ENCODE measurements around the gene HOXD12. TPM values are rescaled to one million over a fixed set of nuclear protein-coding genes. Genes with fewer than 3 reads are reported as not detected.

The HOXD12 gene
- total RNA-seq, 4 donors from 2014 or later = not detected

DNA sequence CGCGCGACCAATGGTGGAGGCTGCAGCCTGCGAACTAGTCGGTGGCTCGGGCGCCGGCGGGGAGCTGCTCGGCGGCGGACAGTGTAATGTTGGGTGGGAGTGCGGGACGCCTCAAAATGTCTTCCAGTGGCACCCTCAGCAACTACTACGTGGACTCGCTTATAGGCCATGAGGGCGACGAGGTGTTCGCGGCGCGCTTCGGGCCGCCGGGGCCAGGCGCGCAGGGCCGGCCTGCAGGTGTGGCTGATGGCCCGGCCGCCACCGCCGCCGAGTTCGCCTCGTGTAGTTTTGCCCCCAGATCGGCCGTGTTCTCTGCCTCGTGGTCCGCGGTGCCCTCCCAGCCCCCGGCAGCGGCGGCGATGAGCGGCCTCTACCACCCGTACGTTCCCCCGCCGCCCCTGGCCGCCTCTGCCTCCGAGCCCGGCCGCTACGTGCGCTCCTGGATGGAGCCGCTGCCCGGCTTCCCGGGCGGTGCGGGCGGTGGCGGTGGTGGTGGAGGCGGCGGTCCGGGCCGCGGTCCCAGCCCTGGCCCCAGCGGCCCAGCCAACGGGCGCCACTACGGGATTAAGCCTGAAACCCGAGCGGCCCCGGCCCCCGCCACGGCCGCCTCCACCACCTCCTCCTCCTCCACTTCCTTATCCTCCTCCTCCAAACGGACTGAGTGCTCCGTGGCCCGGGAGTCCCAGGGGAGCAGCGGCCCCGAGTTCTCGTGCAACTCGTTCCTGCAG, 23.3 kb downstream of the HOXD12 start, which contains the start of gene HOXD9:
Gene HOXD9 (plus strand): TSS at position 37 of the 728 bp plus-strand sequence. CDS start 50 bp downstream, at position 87.
- WGBS, 2 donors (ENCODE audit: low coverage in 1 of 2) = 6% methylated on average over 32 of the region's 84 CpGs; no CpG with 5 or more reads in 1 of the 2 donors
- peaks cover under 1 to 27% (median 17%) of the 10 kb centered on the region in 4 donors for H3K4me1 ChIP-seq
- H3K9me3 ChIP-seq = no peaks in the 10 kb centered on the region
- in situ Hi-C loops (cut with MboI; ENCODE audit: low pct_ligation_motif_present in 1 of 4, low pct_unique_long_range_greater_than_20kb in 1 of 4, low sequenced_read_pairs in 3 of 4) = loop anchor here (10.0 to 25.0 kb wide), 5 partner anchors 332 to 1032 kb away; no protein-coding TSS in a partner anchor
- H3K27ac ChIP-seq = peak within 1 kb of the TSS; percentile 78 to 88 (median 86)
- peaks cover 96% of the 10 kb centered on the region for H3K27me3 ChIP-seq
- no peak for TF ChIP-seq CTCF (IDR thresholded peaks at IDR 0.05)
- peak; percentile 44 for TF ChIP-seq POLR2A (IDR thresholded peaks at IDR 0.05)
- TF ChIP-seq POLR2AphosphoS5 (IDR thresholded peaks at IDR 0.05) = peak; percentile 50 to 71 (median 66)
- DNase-seq = peak; percentile 74
- intact Hi-C loops (cut with DNase I; ENCODE audit: low total_unique reads) = no loop called here
- no peaks in the 10 kb centered on the region for H3K36me3 ChIP-seq
- peak within 1 kb of the TSS; percentile 38 to 72 (median 55) for H3K4me3 ChIP-seq

DNA sequence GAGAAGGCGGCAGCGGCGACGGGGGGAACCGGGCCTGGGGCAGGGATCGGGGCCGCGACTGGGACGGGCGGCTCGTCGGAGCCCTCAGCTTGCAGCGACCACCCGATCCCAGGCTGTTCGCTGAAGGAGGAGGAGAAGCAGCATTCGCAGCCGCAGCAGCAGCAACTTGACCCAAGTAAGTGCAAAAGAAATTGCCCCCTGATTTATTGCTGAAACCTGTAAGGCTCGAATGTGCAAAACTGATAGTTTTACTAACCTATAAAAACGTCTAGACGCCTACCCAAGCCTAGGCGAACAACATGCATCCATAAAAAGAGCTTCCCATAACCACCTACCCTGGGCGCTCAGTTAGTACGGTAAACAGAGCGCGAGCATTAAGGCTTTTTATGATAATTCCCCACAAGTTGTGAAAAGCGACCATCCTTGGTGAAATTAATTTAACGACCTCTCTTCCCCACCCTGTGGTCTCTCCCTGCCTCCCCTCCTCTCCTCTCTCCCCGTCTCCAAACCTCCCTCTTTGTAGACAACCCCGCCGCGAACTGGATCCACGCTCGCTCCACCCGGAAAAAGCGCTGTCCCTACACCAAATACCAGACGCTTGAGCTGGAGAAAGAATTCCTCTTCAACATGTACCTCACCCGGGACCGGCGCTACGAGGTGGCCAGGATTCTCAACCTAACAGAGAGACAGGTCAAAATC, 24.0 kb downstream of the HOXD12 start:
- Histone ChIP-seq H3K9me3 (no peaks in the 10 kb centered on the region), H3K36me3 (no peaks in the 10 kb centered on the region), H3K27me3 (peaks cover 96% of the 10 kb centered on the region), H3K4me3 (peak overlapping the region; percentile 38 to 72 (median 55)), H3K4me1 (peaks cover 7 to 33% (median 20%) of the 10 kb centered on the region in 4 donors), H3K27ac (peak overlapping the region; percentile 78 to 88 (median 86))
- intact Hi-C loops (cut with DNase I; ENCODE audit: low total_unique reads) = no loop called here
- no peak for DNase-seq
- in situ Hi-C loops (cut with MboI; ENCODE audit: low pct_ligation_motif_present in 1 of 4, low pct_unique_long_range_greater_than_20kb in 1 of 4, low sequenced_read_pairs in 3 of 4) = loop anchor here (10.0 to 25.0 kb wide), 5 partner anchors 331 to 1031 kb away; no protein-coding TSS in a partner anchor
- WGBS, 2 donors (ENCODE audit: low coverage in 1 of 2) = 15 to 29% methylated on average over 13 to 38 of the region's 40 CpGs
- TF ChIP-seq POLR2AphosphoS5 (IDR thresholded peaks at IDR 0.05) = no peak
- TF ChIP-seq EP300 (IDR thresholded peaks at IDR 0.05; ENCODE audit: low read depth) = no peak
- TF ChIP-seq CTCF (IDR thresholded peaks at IDR 0.05) = no peak
- no peak for TF ChIP-seq POLR2A (IDR thresholded peaks at IDR 0.05)

DNA sequence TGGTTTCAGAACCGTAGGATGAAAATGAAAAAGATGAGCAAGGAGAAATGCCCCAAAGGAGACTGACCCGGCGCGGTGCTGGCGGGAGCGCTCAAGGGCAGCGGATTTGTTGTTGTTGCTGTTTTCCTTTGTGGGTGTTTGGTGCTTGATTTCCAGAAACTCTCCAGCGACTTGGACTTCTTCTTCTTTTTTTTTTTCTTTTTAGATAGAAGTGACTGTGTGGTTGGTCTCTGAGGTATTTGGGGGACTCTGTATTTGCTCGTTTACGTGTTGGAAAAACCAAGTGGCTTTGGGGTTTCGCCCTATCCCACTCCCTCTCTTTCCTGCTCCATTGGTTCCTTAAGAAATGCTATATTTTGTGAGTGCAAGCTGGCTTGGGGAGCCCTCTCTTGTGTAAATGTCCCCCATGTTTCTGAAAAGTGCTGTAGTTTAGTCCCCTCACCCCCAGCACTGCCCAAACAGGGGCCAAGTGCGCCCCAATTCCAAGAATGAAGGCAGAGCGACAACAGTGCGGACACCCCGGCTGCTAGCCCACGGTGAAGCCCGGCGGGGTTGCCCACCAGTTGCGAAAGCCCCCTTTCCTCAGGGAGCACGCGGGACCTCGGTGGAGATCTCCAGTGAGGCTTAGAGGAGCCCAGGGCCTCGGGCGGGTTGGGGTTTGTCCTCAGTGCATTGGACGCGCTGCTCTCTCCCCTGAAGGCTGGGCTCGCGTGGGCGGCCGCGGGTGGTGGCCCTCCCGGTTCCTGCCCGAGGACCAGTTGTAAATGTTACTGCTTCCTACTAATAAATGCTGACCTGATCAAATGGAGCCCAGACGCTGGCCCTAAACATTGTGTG, 24.7 kb downstream of the HOXD12 start:
- peaks cover 7 to 41% (median 27%) of the 10 kb centered on the region in 4 donors for H3K4me1 ChIP-seq
- no peaks in the 10 kb centered on the region for H3K36me3 ChIP-seq
- intact Hi-C loops (cut with DNase I; ENCODE audit: low total_unique reads) = no loop called here
- H3K27ac ChIP-seq = peak overlapping the region in 3 of 4 donors; percentile 84 to 88 (median 87)
- H3K4me3 ChIP-seq = peak overlapping the region in 3 of 4 donors; percentile 55 to 72 (median 55)
- in situ Hi-C loops (cut with MboI; ENCODE audit: low pct_ligation_motif_present in 1 of 4, low pct_unique_long_range_greater_than_20kb in 1 of 4, low sequenced_read_pairs in 3 of 4) = loop anchor here (10.0 to 25.0 kb wide), 5 partner anchors 330 to 1030 kb away; no protein-coding TSS in a partner anchor
- WGBS, 2 donors (ENCODE audit: low coverage in 1 of 2) = 38 to 50% methylated on average over 9 to 34 of the region's 34 CpGs
- TF ChIP-seq POLR2AphosphoS5 (IDR thresholded peaks at IDR 0.05) (no peak), CTCF (IDR thresholded peaks at IDR 0.05) (no peak), EP300 (IDR thresholded peaks at IDR 0.05; ENCODE audit: low read depth) (no peak), POLR2A (IDR thresholded peaks at IDR 0.05) (no peak)
- DNase-seq = no peak
- H3K9me3 ChIP-seq = no peaks in the 10 kb centered on the region
- H3K27me3 ChIP-seq = peaks cover 96% of the 10 kb centered on the region

Data from transverse colon (tissue), 4 donors.